Endometrial microvascular endothelial cells (primary cell): Measurements from ENCODE around the gene CNST. TPM values are rescaled to one million over a fixed set of nuclear protein-coding genes. Genes with fewer than 3 reads are reported as not detected.
"Not testable (repeated sequence)": the region's sequence is repeated elsewhere in the genome, so short reads cannot be mapped to it uniquely, and the experiment has no call there.

Experiments
- in situ Hi-C: cut with HindIII; loops from 2 replicates; pipeline ENCODE4 v1.10.0; 2017; ENCODE audit warnings: low sequenced_read_pairs, low pct_unique_long_range_greater_than_20kb; ENCODE audit errors: inconsistent ontology term
- total RNA-seq: library from RNA; depleted of rRNA; stranded (reverse); fragments of >200 nt; gene quantifications from one replicate; pipeline ENCODE4 v1.2.3, GENCODE V29; 2015; ENCODE audit errors: inconsistent ontology term

The CNST gene
- total RNA-seq, 1 donor from 2014 or later = 20.3 TPM

GRCh38 chr1:246552110-246552509 lies 14.1 kb upstream of the CNST start:
- in situ Hi-C loops = no loop called here

GRCh38 chr1:246554201-246554600 lies 12.1 kb upstream of the CNST start:
- in situ Hi-C loops = no loop called here

GRCh38 chr1:246558041-246558440 lies 8.2 kb upstream of the CNST start:
- in situ Hi-C loops = no loop called here

- in situ Hi-C loops = no loop called here
These were observed 6.9 kb upstream of the CNST start for GRCh38 chr1:246559310-246559709.

- in situ Hi-C loops = not testable (repeated sequence)
These were observed 5.4 kb upstream of the CNST start for GRCh38 chr1:246560833-246561232.

GRCh38 chr1:246564839-246565750 lies 1.2 kb upstream of the CNST start:
- in situ Hi-C loops = no loop called here

GRCh38 chr1:246565751-246566127 lies 517 bp upstream of the CNST start:
- in situ Hi-C loops = no loop called here

- in situ Hi-C loops = no loop called here
These were observed 773 bp downstream of the CNST start for GRCh38 chr1:246566813-246567645.

GRCh38 chr1:246567646-246568235 lies 1.5 kb downstream of the CNST start:
- in situ Hi-C loops = no loop called here

GRCh38 chr1:246569248-246570238 lies 3.3 kb downstream of the CNST start:
- in situ Hi-C loops = no loop called here

- in situ Hi-C loops = not testable (repeated sequence)
These were observed 5.1 kb downstream of the CNST start for GRCh38 chr1:246571309-246571708.

- in situ Hi-C loops = no loop called here
These were observed 5.7 kb downstream of the CNST start for GRCh38 chr1:246571953-246572352.

GRCh38 chr1:246572785-246573184 lies 6.5 kb downstream of the CNST start:
- in situ Hi-C loops = no loop called here

- in situ Hi-C loops = no loop called here
These were observed 7.2 kb downstream of the CNST start for GRCh38 chr1:246573491-246573890.

- in situ Hi-C loops = no loop called here
These were observed 10.4 kb downstream of the CNST start for GRCh38 chr1:246576709-246577032.

GRCh38 chr1:246577082-246577719 lies 10.9 kb downstream of the CNST start:
- in situ Hi-C loops = no loop called here

- in situ Hi-C loops = no loop called here
These were observed 11.5 kb downstream of the CNST start for GRCh38 chr1:246577720-246578106.

- in situ Hi-C loops = no loop called here
These were observed 13.6 kb downstream of the CNST start for GRCh38 chr1:246579818-246580217.
